Ramos (cell line): Measurements from ENCODE around the gene SHISA8.

Experiments used
- in situ Hi-C: fragments of 300-500 bp; cut with MboI; formaldehyde crosslinking; loops from one replicate; pipeline ENCODE4 v1.14.3; 2022; ENCODE audit warnings: low sequenced_read_pairs; ENCODE audit not compliant: unreplicated experiment

Gene SHISA8

DNA sequence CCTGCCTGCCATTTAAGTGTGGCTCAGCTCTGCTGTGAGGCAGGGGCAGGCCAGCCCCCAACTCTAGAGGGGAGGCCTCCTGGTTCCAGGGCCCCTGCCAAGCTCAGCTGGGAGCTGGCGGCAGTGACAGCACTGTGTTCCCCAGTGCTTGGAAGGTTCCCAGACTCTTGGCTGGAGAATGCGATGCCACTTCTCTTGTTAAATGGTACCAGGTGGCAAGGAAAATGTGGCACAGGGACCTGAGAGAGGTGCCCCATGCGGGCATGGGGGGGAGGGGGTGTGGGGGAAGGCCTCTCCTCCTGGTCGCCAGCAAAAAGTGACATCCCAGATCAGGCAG, 20.1 kb upstream of the SHISA8 start:
- in situ Hi-C loops, result no loop called here

DNA sequence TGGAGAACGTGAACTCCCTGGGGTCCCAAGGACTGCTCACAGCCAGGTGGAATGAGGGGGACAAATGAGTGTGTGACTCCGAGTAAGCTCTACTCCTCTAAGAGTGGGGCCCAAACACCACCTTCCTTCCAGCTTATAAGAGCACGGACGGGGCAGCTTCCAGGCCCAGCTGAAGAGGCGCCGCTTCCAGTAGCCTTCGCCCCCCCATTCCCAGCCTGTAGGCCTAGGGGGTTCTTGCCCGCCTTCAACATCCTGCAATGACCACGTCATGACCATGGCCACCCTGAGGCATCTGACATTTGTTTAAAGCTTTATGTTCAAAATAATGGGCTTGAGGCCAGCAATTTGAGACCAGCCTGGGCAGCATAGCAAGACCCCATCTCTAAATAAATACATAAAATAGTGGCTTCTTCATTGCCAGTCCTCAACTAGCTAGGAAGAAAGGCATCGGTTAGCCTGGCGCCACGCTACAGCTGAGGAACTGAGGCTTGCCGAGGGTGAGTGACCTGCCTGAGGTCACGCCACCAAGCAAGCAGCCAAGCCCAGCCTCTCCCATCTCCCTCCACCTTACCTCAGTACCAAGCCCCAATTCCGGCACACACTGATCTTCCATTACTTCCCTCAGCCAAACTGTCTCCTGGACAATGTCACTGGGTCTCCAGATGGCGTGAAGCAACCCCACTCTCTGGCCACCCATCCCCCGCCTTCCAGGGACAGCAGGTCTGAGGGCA, 19.6 kb upstream of the SHISA8 start:
- in situ Hi-C loops, result no loop called here

DNA sequence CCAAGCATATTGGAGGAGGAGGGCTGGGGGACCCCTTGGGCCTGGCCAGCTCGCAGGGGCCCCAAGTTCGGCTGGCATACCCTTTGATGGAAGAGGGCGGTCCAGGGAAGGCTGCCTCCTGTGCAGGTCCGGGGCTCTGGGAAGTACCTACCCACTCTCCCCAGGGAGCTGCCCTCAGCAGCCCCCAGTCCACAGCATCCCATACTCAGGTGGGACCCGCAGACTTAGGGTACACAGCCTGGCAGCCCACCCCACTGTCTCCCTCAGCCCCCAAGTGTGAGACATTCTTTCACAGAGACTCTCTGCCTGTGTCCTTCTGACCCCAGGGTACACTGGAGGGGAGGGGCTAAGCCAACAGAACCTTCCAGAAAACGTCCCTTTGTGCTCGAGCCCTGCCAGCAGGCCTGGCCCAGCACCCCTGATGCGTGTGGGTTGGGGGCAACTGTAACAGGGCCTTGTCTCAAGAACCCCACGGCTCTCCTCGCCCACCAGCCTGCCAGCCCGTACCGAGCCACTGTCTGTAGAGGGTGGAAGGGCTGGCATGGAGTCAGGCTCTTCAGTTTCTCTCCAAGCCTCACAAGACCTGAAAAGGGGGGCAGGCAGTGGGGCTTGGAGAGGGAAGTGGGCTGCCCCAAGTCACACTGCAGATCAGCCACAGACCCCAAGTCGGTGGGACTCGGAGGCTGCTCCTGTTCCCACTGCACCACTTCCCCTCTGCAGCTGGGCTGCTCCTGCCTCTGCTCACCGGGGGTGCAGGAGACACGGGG, 18.7 kb upstream of the SHISA8 start:
- in situ Hi-C loops, result no loop called here

- in situ Hi-C loops, result no loop called here
Observed at GRCh38 chr22:41932353-41932752, 17.5 kb upstream of the SHISA8 start.

- in situ Hi-C loops, result no loop called here
Observed at GRCh38 chr22:41931701-41932269, 16.9 kb upstream of the SHISA8 start.

- in situ Hi-C loops, result no loop called here
Observed at GRCh38 chr22:41929418-41929810, 14.5 kb upstream of the SHISA8 start.

DNA sequence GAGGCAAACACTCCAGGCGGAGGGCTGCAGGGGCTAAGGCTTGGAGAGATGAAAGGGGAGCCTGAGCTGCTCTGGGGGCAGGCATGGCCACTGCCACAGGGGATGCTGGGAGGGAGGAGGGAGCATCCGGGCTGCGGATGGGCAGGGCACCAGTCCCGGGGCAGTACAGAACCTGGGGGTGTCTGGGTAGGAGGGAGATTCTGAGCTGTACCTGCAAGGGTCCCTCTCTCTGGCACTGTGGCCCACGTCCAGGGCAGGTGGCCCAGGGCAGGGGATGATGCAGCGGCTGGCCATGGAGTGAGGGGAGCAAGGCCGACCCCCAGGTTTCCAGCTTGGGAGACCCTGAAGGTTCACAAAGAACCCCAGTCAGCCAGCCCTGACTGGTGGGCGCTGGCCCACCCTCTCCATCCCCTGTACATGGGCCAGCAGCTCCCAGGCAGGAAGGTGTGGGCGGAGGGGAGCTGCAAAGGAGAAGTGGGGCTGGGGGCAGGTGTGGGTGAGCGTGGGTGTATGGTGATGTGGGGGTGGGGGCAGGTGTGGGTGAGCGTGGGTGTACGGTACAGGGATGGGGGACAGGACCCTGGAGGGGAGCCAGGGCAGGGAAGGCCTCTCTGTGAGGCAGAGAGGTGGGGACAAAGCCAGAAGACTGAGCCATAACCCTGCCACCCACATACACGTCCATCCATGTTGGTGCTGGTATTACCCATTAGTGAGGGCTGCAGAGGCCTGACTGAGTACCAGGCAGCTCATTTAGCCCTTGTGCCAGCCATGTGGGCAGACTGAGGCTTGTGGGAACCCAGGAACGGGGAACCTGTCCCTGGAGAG, 13.9 kb upstream of the SHISA8 start:
- in situ Hi-C loops, result no loop called here

GRCh38 chr22:41927813-41928212, 12.9 kb upstream of the SHISA8 start:
- in situ Hi-C loops, result no loop called here

- in situ Hi-C loops, result no loop called here
Observed at GRCh38 chr22:41925783-41926460, 11.0 kb upstream of the SHISA8 start.

DNA sequence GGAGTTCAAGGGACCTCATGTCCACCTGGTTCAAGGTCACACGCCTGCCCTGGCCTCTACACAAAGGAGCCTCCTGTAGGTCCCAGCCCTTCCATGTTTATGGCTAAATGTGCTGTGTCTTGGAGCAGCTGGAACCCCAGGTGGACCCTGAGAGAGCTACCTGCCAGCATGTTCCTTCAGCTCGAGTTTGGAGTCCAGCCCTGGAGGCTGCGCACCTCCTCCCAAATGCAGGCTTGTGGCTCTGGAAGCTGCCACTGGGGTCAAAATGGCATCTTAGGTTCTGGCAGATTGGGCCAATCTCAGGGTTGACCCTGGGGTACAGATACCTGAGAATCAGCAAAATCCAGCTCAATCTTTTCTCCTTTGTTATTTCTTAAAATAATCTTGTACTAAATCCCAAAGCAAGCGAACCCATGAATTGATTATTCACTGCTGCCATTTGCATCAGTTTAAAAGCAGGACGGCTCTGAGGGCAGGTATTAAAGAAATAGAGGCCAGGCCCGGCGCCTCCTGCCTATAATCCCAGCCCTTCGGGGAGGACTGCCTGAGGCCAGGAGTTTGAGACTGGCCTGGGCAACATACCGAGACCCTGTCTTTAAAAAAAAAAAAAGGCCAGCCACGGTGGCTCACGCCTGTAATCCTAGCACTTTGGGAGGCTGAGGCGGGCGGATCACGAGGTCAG, 8.9 kb upstream of the SHISA8 start:
- in situ Hi-C loops, result no loop called here

DNA sequence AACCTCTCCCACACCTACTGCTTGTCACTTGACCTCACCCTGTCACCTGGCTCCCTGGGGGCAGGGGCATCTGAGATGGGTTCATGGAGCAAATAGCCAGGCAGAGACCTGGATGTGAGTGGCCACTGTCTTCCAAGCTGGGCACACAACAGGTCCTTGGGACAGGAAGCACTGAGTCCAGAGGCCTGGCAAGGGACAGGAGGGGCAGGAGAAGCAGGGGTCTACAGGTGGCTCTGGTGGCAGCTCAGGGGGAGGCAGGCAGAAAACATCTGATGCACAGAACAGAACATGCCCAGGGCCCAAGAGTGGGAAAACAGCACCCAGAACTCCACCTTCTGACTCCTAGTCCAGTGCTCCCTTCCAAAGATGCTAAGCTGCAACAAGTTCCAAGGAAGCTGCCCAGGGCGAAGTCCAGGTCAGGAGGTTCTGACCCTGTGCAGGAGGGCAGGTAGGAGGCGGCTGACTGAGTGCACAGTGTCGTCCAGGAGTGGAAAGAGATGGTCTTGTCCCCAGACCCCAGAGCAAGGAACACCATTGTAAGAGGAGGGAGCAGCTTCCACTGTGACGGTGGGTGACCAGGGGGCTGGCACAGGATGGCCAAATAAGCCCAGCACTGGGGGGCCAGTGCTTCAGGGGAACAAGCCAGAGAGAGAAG, 8.2 kb upstream of the SHISA8 start:
- in situ Hi-C loops, result no loop called here

- in situ Hi-C loops, result no loop called here
Observed at GRCh38 chr22:41922328-41922727, 7.5 kb upstream of the SHISA8 start.

DNA sequence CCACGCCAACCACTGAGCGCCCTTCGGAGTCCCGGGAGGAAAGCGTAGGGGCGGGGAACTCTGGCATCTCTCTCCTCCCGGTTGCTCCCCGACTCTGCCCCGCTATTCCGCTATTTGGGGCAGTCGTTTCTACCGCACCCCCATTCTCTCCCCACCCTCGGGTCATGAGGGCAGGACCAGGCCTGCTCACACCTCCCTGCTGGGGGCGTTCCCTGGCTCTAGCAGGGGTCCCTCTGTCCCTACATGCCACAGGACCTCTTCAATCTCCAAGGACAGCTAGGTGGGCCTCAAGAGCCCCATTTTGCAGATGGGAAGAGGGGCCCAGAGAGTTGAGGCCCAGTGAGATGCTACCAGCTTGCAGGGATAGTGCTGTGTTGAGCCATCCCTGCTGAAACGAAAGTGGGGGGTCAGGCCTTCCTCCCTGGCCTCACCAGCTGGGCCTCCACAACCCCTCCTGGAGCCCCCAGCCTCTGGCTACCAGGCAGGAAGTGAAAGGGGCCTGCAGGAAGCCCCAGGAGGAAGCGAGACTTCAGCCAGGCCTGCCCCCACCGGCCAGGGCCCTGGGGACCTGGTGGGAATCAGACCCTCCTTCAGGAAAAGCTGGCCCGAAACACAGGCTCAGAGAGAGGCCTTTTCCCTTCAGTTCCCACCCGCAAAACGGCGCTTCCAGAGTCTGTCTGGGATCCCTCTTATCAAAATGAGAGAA, 5.5 kb upstream of the SHISA8 start:
- in situ Hi-C loops, result no loop called here

GRCh38 chr22:41919357-41920224, 4.7 kb upstream of the SHISA8 start:
- in situ Hi-C loops, result no loop called here

DNA sequence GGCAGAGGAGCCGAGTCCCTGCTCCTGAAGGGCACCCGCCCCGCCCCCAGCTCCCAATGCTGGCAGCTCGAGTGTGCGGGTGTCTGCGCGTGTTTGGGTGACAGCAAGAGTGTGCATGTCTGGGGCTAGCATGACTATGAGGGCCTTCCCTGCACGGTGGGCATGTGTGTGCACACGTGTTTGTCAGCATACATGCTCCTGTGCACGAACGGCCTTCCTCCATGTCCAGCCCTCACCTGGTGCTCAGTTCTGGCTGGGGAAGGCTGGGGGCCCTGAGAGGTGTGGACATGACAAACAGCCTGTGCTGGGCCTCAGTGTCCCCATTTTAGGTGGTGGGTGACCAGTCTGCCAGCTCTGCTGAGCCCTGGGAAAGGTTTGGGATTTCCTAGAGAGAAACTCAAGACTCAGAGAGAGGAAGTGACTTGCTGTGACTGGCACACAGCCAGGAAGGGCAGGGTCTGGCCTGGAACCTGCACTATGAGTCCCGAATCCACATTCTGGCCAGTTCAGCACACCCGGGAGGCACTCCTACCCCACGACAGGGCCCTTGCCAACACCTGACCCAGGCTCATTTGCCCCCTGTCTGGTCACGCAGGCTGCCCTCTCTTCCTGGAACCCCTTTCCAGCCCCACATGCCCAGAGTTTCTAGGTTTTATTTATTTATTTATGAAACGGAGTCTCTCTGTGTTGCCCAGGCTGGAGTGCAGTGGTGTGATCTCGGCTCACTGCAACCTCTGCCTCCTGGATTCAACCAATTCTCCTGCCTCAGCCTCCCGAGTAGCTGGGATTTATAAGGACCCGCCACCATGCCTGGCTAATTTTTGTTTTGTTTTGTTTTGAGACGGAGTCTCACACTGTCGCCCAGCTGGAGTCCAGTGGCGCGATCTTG, 3.3 kb upstream of the SHISA8 start:
- in situ Hi-C loops, result no loop called here

- in situ Hi-C loops, result no loop called here
Observed at GRCh38 chr22:41917375-41917902, 2.6 kb upstream of the SHISA8 start.
